ENCODE results near the gene POMGNT2. TPM values are rescaled to one million over a fixed set of nuclear protein-coding genes. Genes with fewer than 3 reads are reported as not detected.

Gene POMGNT2
- total RNA-seq, 1 donor, result 9.1 TPM

GRCh38 chr3:43032646-43033628, 72.9 kb downstream of the POMGNT2 start:
- no peak for TF ChIP-seq CTCF (IDR thresholded peaks at IDR 0.05; ENCODE audit: insufficient read depth, low read depth, low read length)
- no peak overlapping the region for H3K4me3 ChIP-seq (ENCODE audit: low read depth, low read length)
- no peak for DNase-seq (ENCODE audit: low read depth)

- TF ChIP-seq CTCF (IDR thresholded peaks at IDR 0.05; ENCODE audit: insufficient read depth, low read depth, low read length), result no peak
- no peak for DNase-seq (ENCODE audit: low read depth)
- no peak overlapping the region for H3K4me3 ChIP-seq (ENCODE audit: low read depth, low read length)
These were observed 73.9 kb downstream of the POMGNT2 start for GRCh38 chr3:43031889-43032545.

- peak; percentile 5 for DNase-seq (ENCODE audit: low read depth)
- no peak overlapping the region for H3K4me3 ChIP-seq (ENCODE audit: low read depth, low read length)
- TF ChIP-seq CTCF (IDR thresholded peaks at IDR 0.05; ENCODE audit: insufficient read depth, low read depth, low read length), result no peak
These were observed 74.4 kb downstream of the POMGNT2 start for GRCh38 chr3:43031485-43031884.

GRCh38 chr3:43030162-43030935, 75.5 kb downstream of the POMGNT2 start:
- no peak for DNase-seq (ENCODE audit: low read depth)
- no peak for TF ChIP-seq CTCF (IDR thresholded peaks at IDR 0.05; ENCODE audit: insufficient read depth, low read depth, low read length)
- H3K4me3 ChIP-seq (ENCODE audit: low read depth, low read length), result no peak overlapping the region

Other genes starting within 250 kb of the POMGNT2 start
- not detected in 2 replicates for gene CYP8B1, start 230.2 kb downstream of the POMGNT2 start, total RNA-seq
- gene ZNF662, start 199.9 kb downstream of the POMGNT2 start, total RNA-seq, result 3.5 and 3.9 TPM in 2 replicates
- gene GASK1A, start 126.8 kb downstream of the POMGNT2 start, total RNA-seq, result 0.32 and 1.7 TPM in 2 replicates
- 20.3 and 21.2 TPM in 2 replicates for gene SNRK, start 180.5 kb upstream of the POMGNT2 start, total RNA-seq

All from fibroblast of villous mesenchyme (primary cell).